Stimulated activated CD4-positive, alpha-beta T cell treated with anti-CD3 and anti-CD28 coated beads, Interleukin-4, amount 100 ng/mL, for 24 hours (primary cell): ENCODE data around the gene TCEANC2.
"Not testable (repeated sequence)": the region's sequence is repeated elsewhere in the genome, so short reads cannot be mapped to it uniquely, and the experiment has no call there.

Experiments
- DNase-seq: peaks from one replicate; pipeline ENCODE4 v3.0.0-alpha.2; 2020

TCEANC2 gene

DNA sequence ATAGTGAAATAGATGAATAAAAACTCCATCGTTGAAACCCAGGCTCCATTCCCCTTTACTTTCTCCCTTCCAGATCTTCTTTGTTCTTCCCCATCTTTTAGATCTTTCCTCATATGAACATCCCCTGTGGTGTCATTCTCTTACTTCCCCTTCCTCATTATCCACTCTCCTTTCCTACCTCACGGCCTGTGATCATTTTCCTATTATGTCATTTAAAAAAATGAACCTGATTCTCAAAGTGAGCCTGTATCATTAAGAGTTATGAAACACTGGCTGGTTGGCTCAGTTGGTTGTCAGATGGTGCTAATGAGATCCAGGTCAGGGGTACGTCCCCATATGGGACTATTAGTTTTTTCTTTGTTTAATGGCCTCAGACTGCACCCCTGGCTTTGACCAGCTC is 38.3 kb downstream of the TCEANC2 start:
- DNase-seq, result no peak

DNA sequence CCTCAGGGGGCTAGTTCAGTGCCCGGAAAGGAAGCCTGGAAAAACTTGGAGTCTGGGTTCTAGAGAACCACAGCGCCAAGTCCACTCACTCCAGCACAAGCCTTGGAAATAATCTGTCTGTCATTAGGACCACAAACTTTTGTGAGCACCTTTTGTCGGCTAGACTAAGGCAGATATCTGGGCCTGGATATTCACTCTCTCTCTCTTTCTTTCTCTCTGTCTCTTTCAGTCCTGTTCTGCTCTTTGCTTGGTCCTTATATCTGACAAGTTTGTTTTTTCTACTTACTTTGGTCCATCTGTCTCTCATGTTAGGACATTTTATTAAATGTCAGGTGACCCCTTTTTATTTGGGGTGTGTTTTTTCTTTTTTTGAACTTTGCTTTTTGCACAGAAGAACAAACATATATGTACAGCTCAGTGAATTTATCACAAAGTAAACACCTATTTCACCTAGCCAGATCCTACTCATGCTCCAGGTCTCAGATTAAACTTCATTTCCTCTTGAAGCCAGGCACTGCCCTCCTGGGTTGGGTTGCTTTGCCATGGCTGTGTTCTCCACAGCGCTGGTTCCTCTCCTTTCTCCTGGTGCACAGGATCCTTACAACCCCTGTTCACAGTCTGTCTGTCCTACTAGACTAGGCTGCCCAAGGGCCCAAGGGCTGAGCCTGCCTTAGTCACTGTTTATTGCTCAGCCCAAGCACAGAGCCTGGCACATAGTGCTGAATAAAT is 40.8 kb downstream of the TCEANC2 start:
- DNase-seq, result no peak

DNA sequence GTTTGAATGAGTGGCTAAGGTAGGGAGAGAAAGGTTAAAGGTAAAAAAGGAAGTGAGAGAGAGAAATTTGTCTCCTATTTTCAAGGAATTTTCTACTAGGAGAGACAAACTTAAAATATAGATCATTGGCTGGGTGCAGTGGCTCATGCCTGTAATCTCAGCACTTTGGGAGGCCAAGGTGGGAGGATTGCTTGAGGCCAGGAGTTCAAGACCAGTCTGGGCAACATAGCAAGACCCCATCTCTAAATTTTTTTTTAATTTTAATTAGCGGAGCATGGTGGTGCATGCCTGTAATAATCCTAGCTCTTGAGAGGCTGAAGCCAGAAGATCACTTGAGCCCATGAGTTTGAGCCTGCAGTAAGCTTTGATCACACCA is 41.3 kb downstream of the TCEANC2 start:
- not testable (repeated sequence) for DNase-seq

DNA sequence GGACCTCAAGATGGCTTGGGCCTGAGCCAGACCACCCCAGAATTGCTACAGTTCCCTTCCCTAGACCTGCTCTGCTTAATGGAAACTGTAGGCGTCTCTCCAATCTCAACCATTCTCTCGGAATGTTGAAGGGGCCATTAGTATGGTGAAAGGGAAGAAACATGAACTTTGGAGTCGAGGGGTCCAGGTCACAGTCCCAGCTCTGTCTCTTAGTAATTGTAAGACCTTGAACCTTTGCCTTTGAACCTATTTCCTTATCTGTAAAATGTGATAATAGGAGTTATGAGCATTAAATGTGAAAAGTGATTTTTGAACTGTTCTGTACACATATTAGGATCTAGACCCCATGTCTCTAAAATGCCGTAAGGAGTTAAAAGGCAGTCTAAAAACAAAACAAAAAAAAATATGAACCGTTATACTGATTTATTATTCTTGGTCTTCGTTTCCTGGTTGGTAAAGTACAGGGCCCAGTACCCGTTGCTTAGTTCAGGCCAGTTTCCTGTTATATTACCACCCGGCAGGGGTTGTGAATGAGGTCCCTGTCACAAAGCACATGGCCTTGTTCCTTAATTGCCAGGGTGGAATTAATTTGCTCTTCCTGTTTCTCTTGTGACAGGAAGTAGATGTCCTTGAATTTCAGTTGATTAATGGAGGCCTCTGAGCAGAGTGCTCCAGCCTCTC is 42.3 kb downstream of the TCEANC2 start:
- no peak for DNase-seq

DNA sequence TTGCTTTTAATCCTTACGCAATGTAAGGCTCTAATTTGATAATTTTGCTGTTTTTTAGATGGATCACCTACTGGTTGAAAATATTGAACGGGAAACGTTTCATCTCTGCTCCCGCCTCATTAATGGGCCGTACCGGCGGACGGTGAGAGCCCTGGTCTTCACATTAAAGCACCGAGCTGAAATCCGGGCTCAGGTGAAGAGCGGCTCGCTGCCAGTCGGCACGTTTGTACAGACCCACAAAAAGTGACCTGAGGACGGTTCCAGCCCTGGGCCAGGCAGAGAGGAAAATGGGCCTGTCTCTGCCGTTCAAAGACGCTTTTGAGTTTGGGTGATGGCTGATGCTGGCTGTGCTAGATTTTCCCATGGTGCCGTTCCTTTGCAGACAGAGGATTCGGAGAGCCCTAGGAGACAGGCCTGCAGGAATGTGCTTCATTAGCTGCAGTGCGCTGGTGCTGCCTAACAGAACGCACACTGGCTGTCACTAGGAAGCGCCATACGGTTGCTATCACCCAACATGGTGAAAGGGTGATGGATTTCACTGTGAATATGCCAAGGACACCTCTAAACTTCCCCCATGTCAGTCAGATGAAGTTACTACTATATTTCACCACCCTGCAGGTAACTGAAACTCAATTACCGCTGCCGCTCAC is 42.9 kb downstream of the TCEANC2 start:
- no peak for DNase-seq

DNA sequence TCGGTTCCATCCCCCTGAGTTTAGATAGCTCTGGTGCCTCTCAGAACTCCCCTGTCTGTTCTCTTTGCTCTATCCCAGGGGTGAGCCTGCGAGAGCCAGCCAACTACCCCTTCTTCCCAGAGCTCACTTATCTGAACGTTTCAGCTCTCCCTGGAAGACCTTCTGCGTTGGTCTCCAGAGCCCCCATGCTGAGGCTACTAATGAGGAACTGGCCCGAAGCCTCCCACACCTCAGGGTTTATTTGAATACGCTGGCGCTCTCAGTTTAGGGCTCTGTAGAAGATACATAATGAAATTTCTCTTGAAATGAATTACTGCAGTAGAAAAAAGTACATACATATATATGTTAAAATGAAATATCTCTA is 43.5 kb downstream of the TCEANC2 start:
- no peak for DNase-seq

DNA sequence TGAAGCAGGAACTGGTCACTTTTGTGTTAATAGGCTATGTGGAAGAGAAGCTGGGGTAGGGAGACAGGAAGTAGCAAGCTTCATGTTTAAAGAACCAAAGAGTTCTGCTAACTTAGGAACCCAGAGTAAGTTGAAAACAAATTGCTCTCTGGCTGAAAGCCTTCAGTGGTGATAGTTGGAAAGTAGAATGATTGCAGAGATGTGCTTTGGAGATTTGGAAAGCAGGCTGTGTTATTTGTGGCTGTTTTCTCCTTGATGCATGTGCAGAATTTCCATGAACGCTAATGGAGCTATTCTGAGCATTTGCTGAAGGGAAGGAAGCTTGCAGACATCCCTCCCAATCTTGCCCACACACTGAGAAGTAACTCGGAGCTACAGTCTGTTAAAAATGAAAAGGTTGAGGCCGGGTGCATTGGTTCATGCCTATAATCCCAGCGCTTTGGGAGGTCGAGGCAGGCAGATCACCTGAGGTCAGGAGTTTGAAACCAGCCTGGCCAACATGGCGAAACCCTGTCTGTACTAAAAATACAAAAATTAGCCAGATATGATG is 45.7 kb downstream of the TCEANC2 start:
- no peak for DNase-seq

DNA sequence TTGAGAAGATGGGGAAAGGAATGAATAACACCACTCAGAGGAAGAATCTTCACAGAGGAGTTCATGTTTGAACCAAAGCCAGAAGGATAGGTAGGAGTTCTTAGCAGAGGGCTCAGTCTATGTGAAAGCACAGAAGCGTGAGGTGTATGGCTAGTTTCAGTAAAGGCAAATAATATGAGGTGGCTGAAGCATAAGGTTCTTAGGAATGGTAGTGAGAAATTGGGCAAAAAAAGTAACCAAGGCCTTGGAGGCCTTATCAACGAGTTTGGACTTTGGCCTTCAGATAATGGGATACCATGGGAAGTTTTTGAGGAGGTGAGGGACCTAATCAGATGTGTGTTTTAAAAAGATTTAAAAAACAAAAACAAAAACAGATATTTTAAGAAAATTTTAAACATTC is 47.1 kb downstream of the TCEANC2 start:
- DNase-seq, result no peak

DNA sequence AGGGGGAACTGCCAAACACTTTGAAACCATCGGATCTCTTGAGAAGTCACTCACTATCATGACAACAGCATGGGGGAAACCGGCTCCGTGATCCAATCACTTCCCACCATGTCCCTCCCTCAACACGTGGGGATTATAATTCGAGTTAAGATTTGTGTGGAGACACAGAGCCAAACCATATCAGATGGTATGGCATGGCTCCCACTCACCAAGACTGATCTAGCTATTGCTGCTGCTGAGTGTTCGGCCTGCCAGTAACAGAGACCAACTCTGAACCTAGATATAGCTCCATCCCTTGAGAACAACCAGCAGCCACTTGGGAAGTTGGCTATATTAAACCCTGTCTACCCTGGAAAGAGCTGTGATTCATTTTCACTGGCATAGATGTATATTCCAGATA is 50.0 kb downstream of the TCEANC2 start:
- DNase-seq, result no peak

DNA sequence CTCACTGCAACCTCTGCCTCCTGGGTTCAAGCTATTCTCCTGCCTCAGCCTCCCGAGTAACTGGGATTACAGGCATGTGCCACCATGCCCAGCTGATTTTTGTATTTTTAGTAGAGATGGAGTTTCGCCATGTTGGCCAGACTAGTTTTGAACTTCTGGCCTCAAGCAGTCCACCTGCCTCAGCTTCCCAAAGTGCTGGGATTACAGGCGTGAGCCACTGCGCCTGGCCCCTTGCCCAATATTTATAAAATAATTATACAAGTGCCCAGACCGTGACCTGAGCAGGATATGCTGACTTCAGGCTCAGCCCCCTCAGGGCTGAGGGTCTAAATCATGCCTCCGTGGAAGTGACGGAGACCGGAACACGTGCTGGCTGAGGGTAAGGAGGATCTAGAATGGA is 51.2 kb downstream of the TCEANC2 start:
- not testable (repeated sequence) for DNase-seq

DNA sequence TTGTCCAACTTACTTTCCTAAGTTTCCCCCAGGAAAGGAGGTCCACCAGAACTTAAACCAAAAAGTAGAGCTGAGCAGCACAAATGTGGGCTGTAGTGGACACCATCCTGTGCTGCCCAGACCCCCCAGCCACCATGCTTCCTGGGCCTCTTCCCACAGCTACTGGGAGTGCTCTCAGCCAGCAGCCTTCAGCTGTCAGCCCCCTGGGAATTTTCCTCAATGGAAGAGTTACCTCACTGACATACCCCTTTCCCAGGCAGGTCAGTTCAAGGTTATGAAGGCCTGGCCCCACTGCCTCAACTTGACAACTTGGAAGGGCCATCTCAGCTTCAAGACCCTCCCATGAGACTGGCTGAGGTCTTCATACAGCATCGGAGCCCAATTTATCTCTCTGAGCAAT is 51.7 kb downstream of the TCEANC2 start:
- DNase-seq, result no peak

DNA sequence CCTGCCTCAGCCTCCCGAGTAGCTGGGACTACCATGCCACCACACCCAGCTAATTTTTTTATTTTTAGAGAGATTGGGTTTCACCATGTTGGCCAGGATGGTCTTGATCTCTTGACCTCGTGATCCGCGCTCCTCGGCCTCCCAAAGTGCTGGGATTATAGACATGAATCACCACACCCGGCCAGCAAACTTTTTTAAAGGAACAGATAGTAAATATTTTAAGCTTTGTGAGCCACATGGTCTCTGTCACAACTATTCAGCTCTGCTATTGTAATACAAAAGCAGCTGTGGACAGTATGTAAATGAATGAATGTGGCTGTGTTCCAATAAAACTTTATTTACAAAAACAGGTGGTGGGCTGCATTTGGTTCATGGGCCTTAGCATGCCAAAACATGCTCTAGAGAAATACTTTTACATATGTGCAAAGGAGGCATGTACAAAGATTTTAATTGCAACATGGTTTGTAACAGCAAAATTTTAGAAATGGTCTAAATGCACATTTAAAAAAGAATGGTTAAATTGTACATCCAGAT is 52.4 kb downstream of the TCEANC2 start:
- no peak for DNase-seq

DNA sequence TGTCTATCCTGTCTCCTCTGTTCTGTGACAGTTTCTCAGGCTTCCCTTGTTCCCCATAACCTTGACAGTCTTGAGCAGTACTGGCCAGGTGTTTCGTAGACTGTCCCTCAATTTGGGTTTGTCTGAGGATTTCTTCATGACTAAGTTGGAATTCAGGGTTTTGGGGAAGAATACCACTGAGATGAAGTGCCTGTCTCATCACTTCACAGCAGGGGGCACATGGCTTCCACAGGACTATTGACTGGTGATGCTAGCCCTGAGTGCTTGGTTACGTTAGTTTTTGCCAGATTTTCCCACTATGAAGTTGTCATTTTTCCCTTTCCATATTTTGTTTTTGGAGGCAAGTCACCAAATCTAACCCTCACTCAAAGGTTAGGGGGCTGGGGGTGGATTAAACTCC is 53.7 kb downstream of the TCEANC2 start:
- no peak for DNase-seq

DNA sequence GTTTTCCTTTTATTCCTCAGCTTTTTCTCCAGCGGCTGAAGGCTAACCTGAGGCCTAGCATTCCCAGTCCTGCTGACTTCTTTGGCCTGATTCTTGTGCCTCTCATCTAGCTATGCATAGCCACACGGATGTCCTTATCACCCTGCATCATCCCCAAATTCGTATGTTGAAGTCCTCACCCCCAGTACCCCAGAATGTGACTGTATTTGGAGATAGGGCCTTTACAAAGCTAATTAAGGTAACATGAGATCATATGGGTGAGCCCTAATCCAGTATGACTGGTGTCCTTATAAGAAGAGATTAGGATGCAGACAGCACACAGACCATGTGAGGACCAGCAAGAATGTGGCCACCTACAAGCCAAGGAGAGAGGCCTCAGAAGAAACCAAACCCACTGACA is 54.7 kb downstream of the TCEANC2 start:
- no peak for DNase-seq

DNA sequence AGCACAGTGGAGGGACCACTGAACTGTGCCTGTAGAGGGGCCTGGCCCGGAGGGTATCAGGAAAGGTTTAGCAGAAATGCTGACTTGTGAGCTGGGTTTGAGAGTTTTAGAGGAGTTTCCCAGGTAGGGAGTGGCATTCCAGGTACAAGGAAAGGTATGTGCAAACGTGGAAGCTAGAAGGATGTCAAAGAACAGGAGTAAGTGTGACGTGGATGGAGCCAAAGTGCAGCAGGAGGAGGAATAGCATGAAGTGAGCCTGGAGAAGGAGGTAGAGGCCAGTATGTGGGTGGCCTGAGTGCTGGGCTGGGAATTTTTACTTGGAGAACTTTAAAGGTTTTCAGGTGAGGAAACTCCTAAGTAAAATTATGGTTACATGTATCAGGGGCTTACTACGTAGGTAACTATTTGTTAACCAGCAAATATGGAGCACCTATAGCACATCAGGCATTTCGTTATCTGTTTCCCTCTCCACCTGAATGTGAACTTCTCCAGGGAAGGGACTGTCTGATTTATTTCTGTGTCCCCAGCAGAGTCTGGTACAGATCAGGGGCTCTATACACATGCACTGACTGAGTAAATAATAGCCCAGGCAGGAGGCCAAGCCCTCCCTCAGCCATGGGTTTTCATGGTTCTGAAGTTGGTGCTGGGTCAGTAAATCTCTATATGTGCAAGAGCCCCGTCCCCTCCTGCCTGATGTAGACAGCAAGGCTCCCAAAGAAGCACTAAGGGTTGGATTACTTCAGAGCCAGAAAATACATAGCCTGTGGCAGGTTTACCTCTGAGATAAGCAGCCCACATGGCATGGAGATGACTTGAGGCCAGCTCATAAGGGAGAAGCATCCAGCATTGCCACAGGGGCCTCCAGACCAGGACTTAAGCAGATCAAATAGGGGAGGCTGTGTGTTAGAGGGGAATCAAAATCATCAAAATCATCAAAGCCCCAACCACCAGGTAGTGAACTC is 56.0 kb downstream of the TCEANC2 start:
- no peak for DNase-seq

DNA sequence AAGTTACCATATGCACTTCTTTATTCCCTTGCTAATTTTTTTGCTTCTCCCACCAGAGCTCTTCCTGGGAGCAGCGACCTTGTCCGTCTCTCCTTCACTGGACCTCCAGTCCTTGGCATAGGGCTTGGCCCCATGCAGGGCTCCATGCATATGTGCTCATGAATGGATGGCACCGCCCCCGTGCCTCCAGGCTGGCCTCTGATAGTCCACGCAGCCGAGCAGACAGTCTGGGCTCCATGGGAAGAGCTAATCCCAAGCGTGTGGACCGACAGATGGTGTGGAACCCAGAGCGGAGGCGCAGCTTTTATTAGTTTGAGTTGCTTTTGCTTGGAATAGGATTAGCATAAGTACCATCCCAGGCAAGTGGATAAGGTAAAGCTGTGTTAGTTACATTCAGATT is 57.6 kb downstream of the TCEANC2 start:
- DNase-seq, result no peak

DNA sequence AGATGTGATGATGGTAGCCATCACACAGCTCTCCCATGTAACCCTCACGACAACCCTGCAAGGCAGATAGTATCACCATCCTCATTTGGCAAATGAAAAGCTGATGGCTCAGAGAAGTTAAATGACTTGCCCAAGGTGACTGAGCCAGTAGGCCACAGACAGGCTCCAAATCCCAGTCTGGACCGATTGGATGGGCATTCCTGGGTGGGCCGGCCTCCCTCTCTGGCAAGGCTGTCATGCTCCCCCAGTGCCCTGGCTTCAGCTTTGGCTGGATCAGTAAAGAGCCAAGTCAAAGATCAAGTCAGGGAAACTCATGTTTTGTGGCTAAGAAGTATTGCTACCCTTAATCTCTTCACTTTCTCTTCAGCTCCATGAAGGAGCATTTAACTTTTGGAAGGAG is 58.2 kb downstream of the TCEANC2 start:
- DNase-seq, result no peak

DNA sequence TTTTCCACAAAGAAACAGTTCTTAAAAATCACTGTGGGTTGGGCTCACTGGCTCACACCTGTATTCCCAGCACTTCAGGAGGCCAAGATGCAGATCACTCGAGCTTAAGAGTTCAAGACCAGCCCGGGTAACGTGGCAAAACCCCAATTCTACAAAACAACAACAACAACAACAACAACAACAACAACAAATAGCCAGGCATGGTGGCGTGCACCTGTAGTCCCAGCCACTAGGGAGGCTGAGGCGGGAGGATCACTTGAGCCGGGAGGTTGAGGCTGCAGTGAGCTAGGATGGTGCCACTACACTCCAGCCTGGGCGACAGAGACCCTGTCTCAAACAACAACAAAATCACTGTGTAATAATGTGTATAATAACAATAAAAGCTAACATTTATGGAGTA is 58.6 kb downstream of the TCEANC2 start:
- no peak for DNase-seq

DNA sequence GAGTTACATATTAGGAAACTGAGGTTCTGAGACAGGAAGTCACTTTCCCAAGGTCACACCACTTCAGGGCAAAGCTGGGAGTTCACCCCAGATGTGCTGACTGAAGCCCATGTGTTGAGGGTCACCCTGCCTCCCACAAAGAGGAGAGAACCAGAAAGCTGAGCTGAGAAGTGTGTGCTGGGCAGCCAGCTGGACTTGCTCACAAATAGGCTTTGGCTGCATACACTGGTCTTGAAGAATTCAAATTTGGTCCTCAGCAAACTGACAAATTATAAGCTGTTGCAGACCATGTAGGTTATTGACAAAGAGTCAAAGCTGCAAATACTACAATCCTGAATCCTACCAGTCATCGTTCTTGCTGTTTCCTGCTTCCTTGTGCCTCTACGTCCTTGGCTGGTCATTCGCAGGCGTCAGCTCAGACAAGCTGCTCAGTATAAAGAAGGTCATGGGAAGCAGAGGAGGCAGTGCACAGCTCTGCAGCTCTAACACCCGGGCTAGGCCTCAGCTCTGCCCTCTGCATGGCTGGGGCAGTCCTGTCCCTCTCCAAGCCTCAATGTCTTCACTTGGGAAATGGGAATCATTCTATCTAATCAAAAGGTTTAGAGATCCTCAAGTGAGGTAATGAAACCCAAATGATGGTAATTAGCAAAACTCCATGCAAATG is 59.4 kb downstream of the TCEANC2 start:
- DNase-seq, result no peak

DNA sequence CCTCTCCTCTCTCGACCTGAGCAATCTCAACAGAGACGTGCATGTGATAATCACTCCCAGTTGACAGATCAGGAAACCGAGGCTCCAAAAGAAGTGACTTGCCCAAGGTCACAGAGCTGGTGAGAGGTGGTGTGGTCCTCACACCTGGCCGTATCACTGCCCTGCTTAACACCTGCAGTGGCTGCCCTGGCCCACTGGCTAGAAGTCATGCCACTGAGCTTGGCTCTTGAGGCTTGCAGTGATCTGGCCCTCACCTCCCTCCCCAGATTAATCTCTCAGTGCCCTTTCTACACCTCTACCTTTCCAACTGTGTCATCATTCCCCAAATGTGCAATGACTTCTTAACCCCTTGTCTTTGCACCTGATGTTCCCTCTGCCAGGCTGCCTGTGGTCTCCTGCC is 60.6 kb downstream of the TCEANC2 start:
- no peak for DNase-seq

DNA sequence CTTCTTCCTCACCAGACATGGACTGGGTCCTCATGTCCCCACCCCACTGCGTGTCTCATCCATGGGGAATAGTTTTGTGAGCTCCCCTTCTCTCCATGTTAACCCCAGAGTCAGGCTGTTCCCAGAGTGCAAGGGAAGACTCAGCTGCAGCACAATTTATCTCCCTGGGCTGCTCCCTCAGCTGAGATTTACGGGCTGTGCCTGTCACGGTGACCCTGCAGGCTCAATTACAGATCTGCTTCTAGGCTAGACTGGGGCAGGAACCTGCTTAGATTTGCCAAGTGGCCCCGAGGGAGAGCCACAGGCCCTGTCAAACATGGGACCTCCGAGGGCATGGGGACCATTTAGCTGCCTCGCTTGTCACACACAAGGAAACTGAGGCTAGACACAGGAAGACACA is 61.5 kb downstream of the TCEANC2 start:
- DNase-seq, result no peak

DNA sequence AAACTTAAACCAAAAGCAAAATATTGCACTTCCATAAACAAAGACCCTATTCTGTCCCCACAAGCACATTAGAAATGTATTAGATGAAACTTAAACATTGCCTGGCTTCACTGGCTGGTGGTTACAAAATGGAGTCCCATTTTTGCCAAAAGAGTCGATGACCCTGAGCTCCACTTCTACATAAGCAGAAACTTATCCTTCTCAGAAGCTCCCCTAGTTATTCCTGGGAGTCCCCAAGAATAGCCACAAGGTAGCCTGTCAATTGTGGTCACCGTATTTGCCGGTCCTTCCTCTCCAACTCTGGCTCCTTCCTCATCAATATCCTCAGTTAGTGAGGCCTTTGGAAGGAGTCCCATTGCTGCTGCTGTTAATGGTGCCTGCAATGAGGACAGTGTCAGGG is 62.1 kb downstream of the TCEANC2 start:
- no peak for DNase-seq
